SKM-1 (cell line): Measurements from ENCODE around the gene DOCK11.

Experiments
- DNase-seq: peaks from one replicate; lab custom pipeline; 2025; ENCODE audit not compliant: unreplicated experiment; lab: John Stamatoyannopoulos, UW

Gene DOCK11

DNA sequence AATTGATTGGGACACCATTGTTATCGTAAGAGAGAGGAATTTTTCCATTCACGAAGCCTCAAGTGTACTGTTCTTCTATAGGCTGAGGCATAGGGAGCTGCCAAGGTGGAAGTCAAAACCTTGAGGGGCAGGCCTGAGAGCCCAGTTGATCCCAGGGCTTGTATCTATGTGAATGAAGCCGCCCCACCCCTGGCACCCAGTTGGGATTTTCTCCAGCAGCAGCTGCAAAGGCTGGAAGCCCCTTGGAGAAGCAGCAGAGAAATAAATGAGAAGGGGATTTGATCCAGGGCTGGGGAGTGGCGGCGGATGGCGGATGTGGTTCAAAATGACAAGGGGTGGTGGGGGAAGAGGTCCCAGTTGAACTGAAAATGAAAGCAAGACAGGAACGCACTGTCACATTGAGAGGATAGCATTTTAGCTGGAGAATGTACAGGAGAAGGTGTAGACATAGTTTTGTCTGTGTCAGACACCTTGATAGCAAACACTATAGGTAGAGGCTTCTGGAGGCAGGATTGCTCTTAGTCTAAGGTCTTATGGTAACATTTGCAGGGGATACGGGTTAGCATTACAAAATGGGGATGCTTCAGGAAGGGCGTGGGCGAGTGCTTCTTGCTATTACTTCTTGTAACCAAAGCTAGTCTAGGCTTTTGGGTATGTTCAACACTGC lies 32.6 kb downstream of the DOCK11 start:
- DNase-seq, result no peak

DNA sequence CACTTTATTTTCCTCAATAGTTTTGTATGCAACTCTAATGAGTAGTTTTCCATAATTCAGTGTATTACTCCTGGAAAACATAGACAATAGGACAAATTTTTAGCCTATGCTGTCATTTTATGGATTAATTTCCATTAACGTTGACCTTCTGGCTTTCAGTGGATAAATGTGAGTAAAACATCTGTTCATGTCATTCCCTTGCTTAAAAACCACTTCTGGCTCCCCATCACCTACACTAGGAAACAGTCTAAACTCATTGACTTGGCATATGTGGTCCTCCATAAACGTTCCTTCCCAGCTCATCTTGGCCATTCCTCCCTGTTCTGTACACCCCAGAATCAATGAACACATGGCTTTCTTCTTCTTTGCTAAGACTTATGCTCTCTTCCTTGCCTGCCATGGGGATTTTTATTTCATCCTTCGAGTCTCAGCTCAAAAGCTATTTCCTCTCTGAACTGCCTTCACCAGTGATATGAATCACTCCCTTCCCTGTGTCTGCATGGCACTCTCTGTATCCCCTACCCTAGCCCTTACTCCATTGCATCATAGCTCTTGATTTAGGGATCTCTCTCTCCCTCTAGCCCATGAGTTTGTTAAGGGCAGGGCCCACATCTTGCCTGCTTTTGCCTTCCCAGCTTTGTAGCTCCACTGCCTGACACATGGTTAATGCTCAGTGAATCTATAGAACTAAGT lies 34.8 kb downstream of the DOCK11 start:
- DNase-seq, result no peak

GRCh38 chrX:118534716-118535493 lies 39.3 kb downstream of the DOCK11 start:
- no peak for DNase-seq

DNA sequence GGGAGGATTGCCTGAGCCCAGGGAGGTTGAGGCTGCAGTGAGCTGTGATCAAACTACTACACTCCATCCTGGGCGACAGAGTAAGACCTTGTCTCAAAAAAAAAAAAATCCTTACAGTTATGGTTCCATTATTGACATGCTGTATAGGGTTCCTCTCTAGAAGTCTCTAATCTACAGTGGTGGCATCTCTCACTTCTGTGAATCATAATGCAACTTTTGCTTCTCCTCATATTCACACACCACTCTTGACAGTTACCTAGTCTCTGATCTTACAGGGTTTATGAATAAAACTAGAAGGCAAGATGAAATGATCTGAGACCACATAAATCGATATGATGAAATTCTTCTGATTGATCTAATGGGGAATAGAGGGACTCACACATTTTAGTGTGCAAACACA lies 40.6 kb downstream of the DOCK11 start:
- no peak for DNase-seq

- DNase-seq, result no peak
Observed at GRCh38 chrX:118536687-118537461, 41.3 kb downstream of the DOCK11 start.

DNA sequence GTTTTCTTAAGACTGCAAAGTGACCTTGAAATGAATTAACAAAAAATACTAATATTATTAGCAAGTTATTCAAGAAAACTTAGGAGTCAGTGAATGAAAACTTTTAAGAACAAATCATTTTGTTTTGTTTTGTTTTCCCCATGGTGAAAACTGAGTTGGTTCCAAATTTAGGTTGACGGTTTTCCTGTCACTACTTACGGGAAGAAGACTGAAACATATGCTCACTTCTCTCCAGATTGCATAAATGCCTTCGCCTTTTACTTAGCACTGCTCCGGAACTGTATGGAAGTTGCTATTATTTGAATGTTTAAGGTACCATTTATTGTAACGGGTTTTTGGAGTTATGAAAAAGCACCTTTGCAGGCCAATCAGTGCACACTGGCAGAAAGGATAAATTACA lies 42.8 kb downstream of the DOCK11 start:
- DNase-seq, result no peak

DNA sequence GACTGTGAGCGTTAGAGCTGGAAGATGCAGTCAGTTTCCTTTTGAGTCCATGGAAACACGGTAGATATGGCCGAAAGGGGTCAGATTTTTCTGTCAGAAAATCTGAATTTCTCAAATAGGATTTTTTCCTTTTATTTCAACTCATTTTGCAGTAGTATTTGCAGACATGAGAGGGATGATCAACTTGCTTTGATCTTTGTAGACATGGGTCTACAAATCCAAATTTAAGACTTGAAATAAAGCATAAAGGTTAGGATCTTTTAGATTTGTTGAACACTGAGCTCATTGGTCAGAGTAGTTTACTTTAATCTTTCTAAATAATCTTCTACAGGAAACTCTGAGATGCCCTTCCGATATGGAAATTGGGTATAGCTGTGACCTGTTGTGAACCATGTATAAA lies 44.7 kb downstream of the DOCK11 start:
- DNase-seq, result no peak

GRCh38 chrX:118541482-118541881 lies 45.9 kb downstream of the DOCK11 start:
- no peak for DNase-seq

DNA sequence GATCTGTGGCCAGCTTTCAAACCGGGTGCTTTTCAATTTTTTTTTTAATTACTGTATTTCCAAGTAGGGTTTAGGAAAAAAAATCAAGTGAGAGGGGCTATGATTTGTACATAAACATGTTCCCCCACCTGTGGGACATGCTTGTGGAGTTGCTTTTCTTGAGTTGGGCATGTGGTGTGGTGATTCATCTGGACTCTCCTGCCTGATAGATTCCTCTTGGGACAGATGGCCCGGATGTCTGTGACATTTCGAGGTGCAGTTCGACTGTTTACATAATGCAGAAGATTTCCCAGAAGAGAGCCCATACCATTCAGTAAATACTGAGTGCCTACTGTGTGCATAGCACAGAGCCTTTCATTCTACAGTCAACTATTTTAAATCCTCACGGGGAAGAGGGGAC lies 49.9 kb downstream of the DOCK11 start:
- no peak for DNase-seq

- no peak for DNase-seq
Observed at GRCh38 chrX:118548841-118549240, 53.2 kb downstream of the DOCK11 start.

GRCh38 chrX:118550792-118551191 lies 55.2 kb downstream of the DOCK11 start:
- DNase-seq, result no peak

GRCh38 chrX:118551426-118551825 lies 55.8 kb downstream of the DOCK11 start:
- no peak for DNase-seq

GRCh38 chrX:118552121-118552900 lies 56.7 kb downstream of the DOCK11 start:
- DNase-seq, result no peak

GRCh38 chrX:118553042-118553710 lies 57.6 kb downstream of the DOCK11 start:
- no peak for DNase-seq

- no peak for DNase-seq
Observed at GRCh38 chrX:118554511-118554910, 58.9 kb downstream of the DOCK11 start.

DNA sequence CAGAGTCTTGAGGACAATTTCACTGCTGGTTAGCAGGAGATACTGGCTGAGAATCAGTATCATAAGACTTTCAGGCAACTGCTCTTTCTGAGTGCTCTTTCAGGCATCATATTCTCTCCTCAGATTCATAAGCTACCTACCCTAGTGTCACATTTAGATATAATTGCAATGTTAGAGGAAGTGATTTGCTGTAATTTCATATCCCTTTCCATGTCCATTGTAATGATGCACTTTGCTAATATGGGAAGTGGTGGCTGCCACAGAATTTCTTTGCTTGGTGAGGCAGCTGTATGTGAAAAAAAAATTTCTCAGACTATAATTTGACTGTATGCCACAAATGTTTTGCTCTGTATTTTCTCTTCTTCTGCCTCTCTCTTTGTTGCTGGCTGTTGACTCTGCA lies 63.3 kb downstream of the DOCK11 start:
- DNase-seq, result no peak

GRCh38 chrX:118560489-118560888 lies 64.9 kb downstream of the DOCK11 start:
- DNase-seq, result no peak

- DNase-seq, result no peak
Observed at GRCh38 chrX:118562582-118563164, 67.1 kb downstream of the DOCK11 start.

GRCh38 chrX:118564498-118564897 lies 68.9 kb downstream of the DOCK11 start:
- DNase-seq, result no peak

GRCh38 chrX:118565853-118566252 lies 70.2 kb downstream of the DOCK11 start:
- no peak for DNase-seq
